HG02623 (cell line): ENCODE data around the gene VWCE.
"Not testable (repeated sequence)": the region's sequence is repeated elsewhere in the genome, so short reads cannot be mapped to it uniquely, and the experiment has no call there.

Experiments
- ATAC-seq: cut with Tn5 transposase; IDR thresholded peaks from one replicate; pipeline ENCODE4 v1.9.1; 2021; ENCODE audit warnings: moderate library complexity; ENCODE audit not compliant: unreplicated experiment

VWCE gene

DNA sequence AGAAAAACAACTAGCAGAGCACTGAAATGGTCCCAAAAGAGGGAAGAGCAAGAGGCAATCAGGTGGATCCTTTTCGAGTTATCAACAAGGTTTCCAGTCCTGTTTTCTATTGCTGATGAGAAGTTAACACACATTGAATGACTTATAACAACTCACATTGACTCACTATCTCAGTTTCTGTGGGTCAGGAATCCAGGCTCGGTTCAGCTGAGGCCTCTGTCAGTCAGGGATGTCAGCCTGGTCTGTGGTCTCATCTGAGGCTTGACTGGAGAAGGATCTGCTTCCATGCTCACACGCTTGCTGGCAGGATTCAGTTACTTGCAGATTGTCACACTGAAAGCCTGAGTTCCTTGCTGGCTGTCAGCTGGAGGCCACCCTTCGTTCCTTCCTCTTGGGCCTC, 76.8 kb downstream of the VWCE start:
- ATAC-seq = not testable (repeated sequence)

DNA sequence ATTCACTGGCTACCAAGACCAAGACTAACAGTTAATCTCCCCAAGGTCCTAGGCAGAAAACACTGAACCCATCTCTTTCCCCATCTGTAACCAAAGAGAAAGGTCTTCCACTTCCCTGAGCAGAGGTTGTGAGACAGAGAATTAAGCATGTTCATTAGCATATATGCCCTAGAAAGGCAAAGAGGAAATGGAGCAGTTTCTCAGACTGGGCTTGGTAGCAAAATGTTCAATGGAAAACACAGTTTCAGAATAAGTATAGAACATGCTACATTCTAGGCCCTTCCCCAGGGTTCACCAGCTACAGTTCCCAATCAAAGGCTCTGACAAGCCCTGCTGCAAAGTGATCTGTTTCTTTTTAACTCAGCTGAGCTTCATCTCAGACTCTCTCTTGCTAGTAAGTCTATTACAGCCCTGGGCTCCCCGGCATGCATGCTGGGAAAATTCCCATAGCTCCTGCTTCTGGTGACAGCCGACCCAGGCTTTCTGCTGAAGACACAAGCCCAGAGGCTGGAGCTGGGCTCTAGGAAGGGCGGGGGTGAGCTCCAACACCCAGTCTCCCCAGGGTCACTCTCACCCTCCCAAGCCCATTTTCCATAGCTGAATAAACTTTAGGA, 81.3 kb downstream of the VWCE start:
- not testable (repeated sequence) for ATAC-seq

DNA sequence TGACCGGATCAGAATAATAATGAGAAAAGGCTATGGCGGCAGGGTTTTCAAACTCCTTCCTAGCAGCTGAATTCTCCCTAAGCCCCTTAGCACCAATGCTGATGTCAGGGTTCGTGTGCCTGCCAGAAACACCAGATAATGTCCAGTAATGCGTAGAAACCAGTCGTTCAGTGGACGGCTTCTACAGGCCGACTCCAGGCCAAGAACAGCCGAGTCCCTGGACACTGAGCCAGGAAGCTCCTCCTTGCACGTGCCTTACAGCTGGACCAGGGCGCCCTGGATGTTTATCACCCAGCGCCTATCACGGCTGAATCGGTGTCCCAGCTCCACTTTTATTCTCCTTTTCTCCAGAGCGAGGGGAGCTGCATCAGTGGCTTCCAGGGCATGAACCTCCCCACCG, 82.9 kb downstream of the VWCE start:
- ATAC-seq = not testable (repeated sequence)

DNA sequence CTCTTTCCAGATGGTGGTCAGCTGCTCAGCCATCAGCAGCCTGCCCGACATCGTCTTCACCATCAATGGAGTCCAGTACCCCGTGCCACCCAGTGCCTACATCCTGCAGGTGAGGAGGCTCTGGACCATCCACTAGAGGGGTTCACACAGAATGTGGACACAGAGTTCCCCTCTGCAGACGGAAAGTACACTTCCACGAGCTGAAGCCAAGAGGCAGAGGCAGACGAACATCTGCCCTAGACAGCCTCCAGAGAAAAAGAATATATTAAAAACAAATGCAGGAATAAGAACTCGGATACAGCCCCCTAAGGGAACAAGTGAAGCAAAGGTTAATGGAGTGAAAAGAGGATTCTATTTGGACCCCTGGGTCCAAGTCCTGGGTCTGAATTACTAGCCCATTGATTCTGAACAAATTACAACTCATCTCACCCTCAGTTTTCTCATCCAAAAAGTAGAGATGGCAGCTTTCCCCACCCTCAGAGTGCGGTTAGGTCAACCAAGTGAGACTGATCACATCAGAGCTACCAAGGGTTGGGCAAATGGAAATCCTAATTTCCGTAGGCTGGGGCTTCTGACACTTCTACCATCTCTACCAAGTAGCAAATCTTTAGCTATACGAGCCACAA, 83.7 kb downstream of the VWCE start:
- ATAC-seq = not testable (repeated sequence)

DNA sequence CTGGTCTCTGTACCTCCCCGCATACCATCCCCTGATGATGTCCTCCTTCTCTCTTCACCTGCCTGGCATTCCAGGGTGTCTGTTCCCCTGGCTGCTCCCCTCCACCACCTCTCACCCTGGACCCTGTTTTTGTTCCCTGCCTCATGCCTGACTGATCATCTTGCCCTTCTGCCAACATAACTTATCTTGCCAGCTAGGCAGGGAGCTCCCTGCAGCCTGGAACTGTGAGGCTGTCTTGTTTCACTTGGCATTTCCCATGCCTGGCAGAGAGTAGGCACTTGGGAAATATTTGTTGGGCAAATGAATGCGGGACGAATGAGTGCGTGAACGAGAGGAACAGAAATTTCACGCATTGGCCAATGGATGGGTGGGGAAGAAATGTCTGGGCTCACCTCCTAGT, 84.5 kb downstream of the VWCE start:
- ATAC-seq = not testable (repeated sequence)
